ENCODE data around the gene RAET1L.
"Not testable (repeated sequence)": the region's sequence is repeated elsewhere in the genome, so short reads cannot be mapped to it uniquely, and the experiment has no call there.

Gene RAET1L

GRCh38 chr6:149978610-149979009, 46.7 kb downstream of the RAET1L start:
- no peak for DNase-seq (ENCODE audit: low read depth, low spot score)
- no peak overlapping the region for H3K4me3 ChIP-seq (ENCODE audit: low read length)
- H3K4me1 ChIP-seq (ENCODE audit: control insufficient read depth, insufficient read depth, low read length): no peaks in the 10 kb centered on the region
- H3K9me3 ChIP-seq (ENCODE audit: control insufficient read depth, insufficient read depth, low read length): no peaks in the 10 kb centered on the region
- H3K27me3 ChIP-seq (ENCODE audit: control insufficient read depth, insufficient read depth, low read length): peaks cover 65% of the 10 kb centered on the region
- no peaks in the 10 kb centered on the region for H3K36me3 ChIP-seq (ENCODE audit: control insufficient read depth, insufficient read depth, low read length)
- H3K27ac ChIP-seq (ENCODE audit: low read length): no peak overlapping the region

GRCh38 chr6:149977221-149977620, 48.1 kb downstream of the RAET1L start:
- DNase-seq (ENCODE audit: low read depth, low spot score): no peak
- Histone ChIP-seq H3K4me1 (ENCODE audit: control insufficient read depth, insufficient read depth, low read length) (no peaks in the 10 kb centered on the region), H3K27me3 (ENCODE audit: control insufficient read depth, insufficient read depth, low read length) (peaks cover 59% of the 10 kb centered on the region), H3K27ac (ENCODE audit: low read length) (no peak overlapping the region), H3K4me3 (ENCODE audit: low read length) (no peak overlapping the region), H3K36me3 (ENCODE audit: control insufficient read depth, insufficient read depth, low read length) (no peaks in the 10 kb centered on the region), H3K9me3 (ENCODE audit: control insufficient read depth, insufficient read depth, low read length) (no peaks in the 10 kb centered on the region)
- no CpG with 5 or more reads among the region's 4 CpGs for WGBS (ENCODE audit: insufficient coverage, insufficient read length)

GRCh38 chr6:149975400-149975799, 49.9 kb downstream of the RAET1L start:
- Histone ChIP-seq H3K4me1 (ENCODE audit: control insufficient read depth, insufficient read depth, low read length) (no peaks in the 10 kb centered on the region), H3K9me3 (ENCODE audit: control insufficient read depth, insufficient read depth, low read length) (no peaks in the 10 kb centered on the region), H3K27ac (ENCODE audit: low read length) (no peak overlapping the region), H3K27me3 (ENCODE audit: control insufficient read depth, insufficient read depth, low read length) (peaks cover 46% of the 10 kb centered on the region), H3K4me3 (ENCODE audit: low read length) (no peak overlapping the region), H3K36me3 (ENCODE audit: control insufficient read depth, insufficient read depth, low read length) (no peaks in the 10 kb centered on the region)
- no peak for DNase-seq (ENCODE audit: low read depth, low spot score)

- no CpG with 5 or more reads among the region's 3 CpGs for WGBS (ENCODE audit: insufficient coverage, insufficient read length)
- no peaks in the 10 kb centered on the region for H3K4me1 ChIP-seq (ENCODE audit: control insufficient read depth, insufficient read depth, low read length)
- no peaks in the 10 kb centered on the region for H3K9me3 ChIP-seq (ENCODE audit: control insufficient read depth, insufficient read depth, low read length)
- DNase-seq (ENCODE audit: low read depth, low spot score): no peak
- H3K36me3 ChIP-seq (ENCODE audit: control insufficient read depth, insufficient read depth, low read length): no peaks in the 10 kb centered on the region
- peaks cover 49% of the 10 kb centered on the region for H3K27me3 ChIP-seq (ENCODE audit: control insufficient read depth, insufficient read depth, low read length)
- H3K27ac ChIP-seq (ENCODE audit: low read length): no peak overlapping the region
- no peak overlapping the region for H3K4me3 ChIP-seq (ENCODE audit: low read length)
Observed at GRCh38 chr6:149974825-149975224, 50.5 kb downstream of the RAET1L start.

GRCh38 chr6:149974394-149974793, 50.9 kb downstream of the RAET1L start:
- H3K36me3 ChIP-seq (ENCODE audit: control insufficient read depth, insufficient read depth, low read length); H3K27ac ChIP-seq (ENCODE audit: low read length); H3K4me3 ChIP-seq (ENCODE audit: low read length); H3K4me1 ChIP-seq (ENCODE audit: control insufficient read depth, insufficient read depth, low read length); DNase-seq (ENCODE audit: low read depth, low spot score); H3K9me3 ChIP-seq (ENCODE audit: control insufficient read depth, insufficient read depth, low read length): not testable (repeated sequence)
- peaks cover 51% of the 10 kb centered on the region for H3K27me3 ChIP-seq (ENCODE audit: control insufficient read depth, insufficient read depth, low read length)
- WGBS (ENCODE audit: insufficient coverage, insufficient read length): no CpG with 5 or more reads among the region's 6 CpGs

- Histone ChIP-seq H3K4me1 (ENCODE audit: control insufficient read depth, insufficient read depth, low read length) (peaks cover 5% of the 10 kb centered on the region; the same call in 1 of the 2 replicates), H3K9me3 (ENCODE audit: control insufficient read depth, insufficient read depth, low read length) (no peaks in the 10 kb centered on the region), H3K27ac (ENCODE audit: low read length) (no peak overlapping the region), H3K27me3 (ENCODE audit: control insufficient read depth, insufficient read depth, low read length) (peaks cover 64% of the 10 kb centered on the region), H3K4me3 (ENCODE audit: low read length) (no peak overlapping the region), H3K36me3 (ENCODE audit: control insufficient read depth, insufficient read depth, low read length) (no peaks in the 10 kb centered on the region)
- WGBS (ENCODE audit: insufficient coverage, insufficient read length): no CpG with 5 or more reads among the region's 2 CpGs
- DNase-seq (ENCODE audit: low read depth, low spot score): no peak
Observed at GRCh38 chr6:149969635-149970034, 55.7 kb downstream of the RAET1L start.

DNA sequence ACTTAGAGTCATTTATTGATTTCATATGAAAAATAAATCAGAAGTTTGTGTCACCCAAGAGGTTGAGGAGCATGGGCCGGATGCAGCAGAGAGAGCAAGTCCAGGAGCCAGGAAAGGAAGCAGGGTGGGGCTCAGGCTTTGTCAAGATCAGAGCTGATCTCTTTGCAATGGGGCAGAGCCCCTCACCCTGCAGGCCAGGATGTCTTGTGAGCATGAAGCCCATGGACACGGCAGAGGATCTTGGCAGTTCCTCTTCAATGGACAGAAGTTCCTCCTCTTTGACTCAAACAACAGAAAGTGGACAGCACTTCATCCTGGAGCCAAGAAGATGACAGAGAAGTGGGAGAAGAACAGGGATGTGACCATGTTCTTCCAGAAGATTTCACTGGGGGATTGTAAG, 56.4 kb downstream of the RAET1L start:
- no CpG with 5 or more reads among the region's 2 CpGs for WGBS (ENCODE audit: insufficient coverage, insufficient read length)
- not testable (repeated sequence) for DNase-seq (ENCODE audit: low read depth, low spot score); H3K27ac ChIP-seq (ENCODE audit: low read length); H3K9me3 ChIP-seq (ENCODE audit: control insufficient read depth, insufficient read depth, low read length); H3K4me1 ChIP-seq (ENCODE audit: control insufficient read depth, insufficient read depth, low read length); H3K36me3 ChIP-seq (ENCODE audit: control insufficient read depth, insufficient read depth, low read length); H3K4me3 ChIP-seq (ENCODE audit: low read length)
- H3K27me3 ChIP-seq (ENCODE audit: control insufficient read depth, insufficient read depth, low read length): peaks cover 65% of the 10 kb centered on the region
